ENCODE measurements around the gene DBN1.

The DBN1 gene

DNA sequence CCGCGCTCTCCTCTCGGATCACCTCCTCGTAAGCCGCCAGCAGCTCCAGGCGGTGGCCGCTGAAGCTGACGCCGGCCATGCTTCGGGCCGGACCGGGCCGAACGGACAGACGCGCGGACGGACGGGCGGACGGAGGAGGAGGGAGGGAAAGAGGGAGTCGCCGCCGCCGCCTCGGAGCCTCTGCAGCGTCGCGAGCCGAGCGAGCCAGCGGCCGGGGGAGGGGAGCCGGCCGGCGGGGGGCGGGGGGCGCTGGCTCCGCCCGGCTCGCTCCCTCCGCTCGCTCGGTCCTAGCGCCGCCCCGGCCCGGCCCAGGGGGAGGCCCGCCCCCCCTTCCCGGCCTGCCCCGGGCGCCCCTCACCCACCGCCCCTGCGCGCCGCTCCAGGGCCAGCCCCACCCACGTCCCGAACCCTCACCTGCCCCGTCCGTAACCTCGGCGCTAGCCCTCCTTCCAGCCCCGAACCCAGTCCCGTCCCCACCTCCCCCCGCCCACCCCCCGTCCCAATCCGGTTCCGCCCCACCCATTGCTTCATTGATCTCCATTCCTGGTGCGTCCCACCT is at the start of gene DBN1:
DBN1 (minus strand) TSS at position 192 of the 559 bp plus-strand sequence; CDS start at position 79, 113 bp downstream.
- Histone ChIP-seq H3K27me3 (ENCODE audit: insufficient read depth, low read length) (no peaks in the 10 kb centered on the region), H3K9ac (ENCODE audit: low read depth, low read length) (peak within 1 kb of the TSS; percentile 98), H3K27ac (ENCODE audit: low read length) (peak within 1 kb of the TSS; percentile 89), H3K36me3 (ENCODE audit: insufficient read depth, low read depth, low read length) (peaks cover 37% of the 10 kb centered on the region), H3K4me3 (ENCODE audit: low read length) (peak within 1 kb of the TSS; percentile 96), H3K4me1 (ENCODE audit: insufficient read depth, low read length) (peaks cover 34% of the 10 kb centered on the region), H3K9me3 (ENCODE audit: insufficient read depth, low read depth, low read length) (no peaks in the 10 kb centered on the region)

DNA sequence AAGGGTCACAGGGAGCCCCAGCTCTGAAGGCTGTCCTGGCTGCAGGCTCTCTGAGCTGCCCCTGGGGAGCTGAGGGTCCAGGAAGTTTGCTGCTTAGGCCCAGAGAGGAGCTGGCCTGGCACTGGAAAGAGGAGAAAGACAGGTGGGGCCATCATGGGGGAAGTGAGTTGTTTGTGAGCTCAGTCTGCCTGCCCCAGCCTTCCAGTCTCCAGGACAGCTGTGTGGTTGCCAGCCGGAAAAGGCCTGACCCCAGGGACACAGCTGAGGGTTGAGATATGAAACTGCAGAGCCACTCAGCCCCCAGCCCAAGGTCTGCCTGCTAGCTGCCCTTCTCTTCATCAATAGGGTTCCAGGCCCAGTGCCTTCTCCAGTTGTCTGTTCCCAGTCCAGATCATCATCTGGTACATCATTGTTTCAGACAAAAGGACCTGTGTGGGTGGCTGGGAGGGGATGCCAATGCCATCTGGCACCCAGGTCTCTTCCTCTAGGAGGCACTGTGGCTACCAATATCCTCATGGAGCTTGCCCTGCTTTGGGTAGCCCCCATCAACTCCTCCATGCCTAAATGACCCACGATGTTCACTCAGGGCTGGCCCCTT is 47.6 kb upstream of the DBN1 start:
- Histone ChIP-seq H3K4me1 (ENCODE audit: insufficient read depth, low read length) (no peaks in the 10 kb centered on the region), H3K4me3 (ENCODE audit: low read length) (no peak overlapping the region), H3K9me3 (ENCODE audit: insufficient read depth, low read depth, low read length) (no peaks in the 10 kb centered on the region), H3K36me3 (ENCODE audit: insufficient read depth, low read depth, low read length) (peaks cover 59% of the 10 kb centered on the region), H3K27me3 (ENCODE audit: insufficient read depth, low read length) (no peaks in the 10 kb centered on the region), H3K9ac (ENCODE audit: low read depth, low read length) (no peak overlapping the region), H3K27ac (ENCODE audit: low read length) (no peak overlapping the region)

DNA sequence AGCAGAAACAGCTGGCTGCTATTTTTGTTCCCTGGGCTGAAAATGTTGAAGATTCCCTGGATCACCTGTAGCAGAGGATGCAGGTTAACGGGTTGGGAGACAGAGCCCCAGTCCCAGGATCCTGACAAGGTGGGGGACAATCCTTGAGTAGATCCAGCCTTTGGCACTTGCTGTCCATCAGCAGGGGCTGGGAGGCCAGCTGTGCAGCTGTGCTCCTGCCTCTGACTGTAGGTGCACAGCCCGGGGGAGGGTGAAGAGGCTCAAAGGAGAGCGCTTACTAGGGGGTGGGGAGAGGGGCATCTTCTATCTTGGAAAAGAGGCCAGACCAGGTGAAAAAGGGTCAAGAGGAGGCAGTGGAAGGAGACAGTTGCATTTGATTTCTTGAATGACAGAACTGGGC is 46.8 kb upstream of the DBN1 start:
- no peaks in the 10 kb centered on the region for H3K4me1 ChIP-seq (ENCODE audit: insufficient read depth, low read length)
- H3K9me3 ChIP-seq (ENCODE audit: insufficient read depth, low read depth, low read length): no peaks in the 10 kb centered on the region
- H3K27ac ChIP-seq (ENCODE audit: low read length): no peak overlapping the region
- no peaks in the 10 kb centered on the region for H3K27me3 ChIP-seq (ENCODE audit: insufficient read depth, low read length)
- peaks cover 58% of the 10 kb centered on the region for H3K36me3 ChIP-seq (ENCODE audit: insufficient read depth, low read depth, low read length)
- H3K9ac ChIP-seq (ENCODE audit: low read depth, low read length): no peak overlapping the region
- H3K4me3 ChIP-seq (ENCODE audit: low read length): no peak overlapping the region

DNA sequence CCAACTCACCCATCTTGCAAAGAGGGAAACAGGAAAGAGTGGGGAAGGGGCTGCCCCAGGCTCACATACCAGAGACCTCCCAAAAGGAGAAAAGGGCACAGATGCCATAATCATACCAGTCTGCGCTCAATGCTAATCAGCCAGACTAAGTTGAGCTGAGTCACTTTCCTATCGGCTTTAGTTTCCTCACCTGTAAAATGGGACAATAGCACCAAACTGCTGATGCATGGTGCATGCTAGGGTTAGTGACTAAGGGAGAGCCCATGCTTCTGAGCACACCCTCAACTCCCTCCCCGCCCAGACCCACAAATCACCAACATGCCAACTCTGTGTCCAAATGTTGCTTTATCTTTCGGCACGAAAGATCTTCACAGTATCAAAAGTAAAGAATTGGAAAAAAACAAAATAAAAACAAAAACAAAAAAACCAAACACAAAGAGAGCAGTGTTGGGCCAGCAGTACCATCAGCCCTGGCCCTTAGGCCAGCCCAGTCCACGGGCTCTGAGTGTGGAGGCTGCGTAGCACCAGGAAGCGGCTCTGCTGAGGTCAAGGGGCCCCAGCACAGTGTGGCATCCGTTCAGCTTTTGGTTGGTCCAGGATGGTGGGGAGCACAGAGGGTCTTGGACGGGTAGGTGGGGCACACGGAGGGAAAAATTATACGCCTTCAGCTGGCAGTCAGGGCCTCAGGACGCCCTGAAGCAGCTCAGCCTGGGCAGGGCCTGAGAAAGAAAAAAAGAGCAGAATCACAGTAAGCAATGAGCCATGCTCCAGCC is 46.2 kb upstream of the DBN1 start:
- Histone ChIP-seq H3K4me3 (ENCODE audit: low read length) (no peak overlapping the region), H3K27ac (ENCODE audit: low read length) (no peak overlapping the region), H3K9me3 (ENCODE audit: insufficient read depth, low read depth, low read length) (no peaks in the 10 kb centered on the region), H3K27me3 (ENCODE audit: insufficient read depth, low read length) (no peaks in the 10 kb centered on the region), H3K36me3 (ENCODE audit: insufficient read depth, low read depth, low read length) (peaks cover 58% of the 10 kb centered on the region), H3K9ac (ENCODE audit: low read depth, low read length) (no peak overlapping the region), H3K4me1 (ENCODE audit: insufficient read depth, low read length) (no peaks in the 10 kb centered on the region)

DNA sequence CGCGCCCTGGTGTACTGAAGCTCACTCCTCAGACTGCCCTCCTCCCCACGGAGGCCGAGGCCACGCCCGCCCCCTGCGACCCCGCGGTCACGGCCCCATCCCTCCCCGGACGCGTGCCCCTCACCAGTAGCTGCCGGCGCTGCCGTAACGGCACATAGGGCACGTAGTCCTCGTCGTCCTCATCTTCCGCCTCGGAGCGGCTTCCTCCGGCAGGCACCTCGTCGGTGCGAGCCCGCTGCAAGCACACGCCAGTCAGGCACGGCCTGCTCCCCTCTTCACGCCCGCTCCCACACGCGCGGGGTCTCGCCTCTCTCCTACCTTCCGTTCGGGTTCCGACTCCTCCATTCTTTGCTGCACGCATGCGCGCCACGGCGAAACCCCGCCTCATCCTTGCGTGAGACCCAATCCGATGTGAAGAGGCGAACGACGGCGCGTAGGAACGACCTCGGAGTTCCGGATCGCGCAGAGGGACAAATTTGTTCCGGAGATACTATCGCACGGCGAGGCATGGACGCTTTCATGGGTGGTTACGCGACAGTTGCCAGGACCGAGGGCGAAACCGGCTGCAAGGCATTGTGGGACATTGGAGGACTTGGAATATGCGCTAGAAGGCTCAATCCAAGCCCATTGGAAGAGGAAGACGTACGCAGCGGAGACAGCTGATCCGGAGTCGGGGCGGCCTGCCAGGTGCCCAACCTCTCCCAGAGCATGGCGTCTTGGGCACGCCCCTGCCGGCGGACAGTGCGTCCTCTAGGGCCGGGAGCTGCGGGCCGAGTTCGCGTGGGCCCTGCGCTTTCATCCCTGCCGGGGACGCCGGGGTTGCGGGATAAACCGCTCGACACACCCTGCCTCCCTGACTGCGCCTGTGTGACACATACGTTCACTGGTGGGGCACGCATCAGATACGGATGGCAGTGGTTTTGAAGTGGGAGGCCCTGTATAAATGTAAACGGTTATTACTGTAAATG is 43.5 kb upstream of the DBN1 start, which contains the start of gene DDX41:
DDX41 (minus strand) TSS at position 361 of the 968 bp plus-strand sequence; CDS start at position 345, 16 bp downstream.
- no peak within 1 kb of the TSS for H3K27ac ChIP-seq (ENCODE audit: low read length)
- H3K36me3 ChIP-seq (ENCODE audit: insufficient read depth, low read depth, low read length): peaks cover 69% of the 10 kb centered on the region

DNA sequence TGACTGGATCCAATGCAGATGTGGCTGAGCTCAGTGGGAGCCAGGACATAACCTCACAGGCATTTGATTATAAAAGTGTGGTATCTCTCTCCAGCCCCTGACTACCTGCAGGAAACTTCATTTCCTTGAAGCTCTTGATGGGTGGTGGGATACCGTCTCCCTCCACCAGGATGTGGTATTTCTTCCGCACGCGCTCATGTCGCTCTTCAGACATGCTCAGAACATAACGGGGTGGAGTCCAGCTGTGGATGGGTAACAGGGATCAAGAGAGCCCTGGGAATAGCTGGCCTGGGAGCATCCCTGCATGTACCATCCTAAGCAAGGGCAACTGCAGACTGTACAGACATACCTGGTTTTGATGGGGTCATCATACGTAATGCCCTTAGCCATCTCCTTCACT is 42.1 kb upstream of the DBN1 start:
- H3K4me1 ChIP-seq (ENCODE audit: insufficient read depth, low read length): no peaks in the 10 kb centered on the region
- H3K9me3 ChIP-seq (ENCODE audit: insufficient read depth, low read depth, low read length): no peaks in the 10 kb centered on the region
- peak overlapping the region; percentile 99 for H3K4me3 ChIP-seq (ENCODE audit: low read length)
- no peaks in the 10 kb centered on the region for H3K27me3 ChIP-seq (ENCODE audit: insufficient read depth, low read length)
- H3K36me3 ChIP-seq (ENCODE audit: insufficient read depth, low read depth, low read length): peaks cover 69% of the 10 kb centered on the region
- no peak overlapping the region for H3K27ac ChIP-seq (ENCODE audit: low read length)
- peak overlapping the region; percentile 94; the same call in 1 of the 2 replicates for H3K9ac ChIP-seq (ENCODE audit: low read depth, low read length)

More for the DNA sequence above, 43.5 kb upstream of the DBN1 start, which contains the start of gene DDX41:
- Histone ChIP-seq H3K27me3 (ENCODE audit: insufficient read depth, low read length) (no peaks in the 10 kb centered on the region), H3K4me1 (ENCODE audit: insufficient read depth, low read length) (no peaks in the 10 kb centered on the region), H3K9ac (ENCODE audit: low read depth, low read length) (peak within 1 kb of the TSS; percentile 94), H3K9me3 (ENCODE audit: insufficient read depth, low read depth, low read length) (no peaks in the 10 kb centered on the region), H3K4me3 (ENCODE audit: low read length) (peak within 1 kb of the TSS; percentile 99)

DNA sequence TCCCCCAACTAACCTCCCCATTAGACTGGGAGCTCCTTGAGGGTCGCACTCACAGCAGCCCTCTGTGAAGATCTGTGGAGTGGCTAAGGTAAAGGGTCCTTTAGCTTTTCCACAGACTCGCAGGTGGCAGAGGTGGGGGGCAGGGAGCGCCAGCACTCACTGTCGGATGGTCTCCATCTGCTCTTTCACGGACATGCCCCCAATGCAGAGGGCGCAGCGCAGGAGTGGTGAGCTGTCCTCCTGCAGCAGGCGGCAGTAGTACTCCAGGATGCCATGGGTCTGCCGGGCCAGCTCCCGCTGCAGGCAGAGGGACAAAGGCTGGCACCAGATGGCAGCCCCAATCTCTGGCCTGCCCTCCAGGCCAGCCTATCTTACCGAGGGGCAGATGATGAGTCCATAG is 41.1 kb upstream of the DBN1 start:
- no peaks in the 10 kb centered on the region for H3K27me3 ChIP-seq (ENCODE audit: insufficient read depth, low read length)
- peaks cover 5% of the 10 kb centered on the region; the same call in 1 of the 2 replicates for H3K4me1 ChIP-seq (ENCODE audit: insufficient read depth, low read length)
- peaks cover 62% of the 10 kb centered on the region for H3K36me3 ChIP-seq (ENCODE audit: insufficient read depth, low read depth, low read length)
- no peak overlapping the region for H3K4me3 ChIP-seq (ENCODE audit: low read length)
- H3K9me3 ChIP-seq (ENCODE audit: insufficient read depth, low read depth, low read length): no peaks in the 10 kb centered on the region
- no peak overlapping the region for H3K9ac ChIP-seq (ENCODE audit: low read depth, low read length)
- no peak overlapping the region for H3K27ac ChIP-seq (ENCODE audit: low read length)

DNA sequence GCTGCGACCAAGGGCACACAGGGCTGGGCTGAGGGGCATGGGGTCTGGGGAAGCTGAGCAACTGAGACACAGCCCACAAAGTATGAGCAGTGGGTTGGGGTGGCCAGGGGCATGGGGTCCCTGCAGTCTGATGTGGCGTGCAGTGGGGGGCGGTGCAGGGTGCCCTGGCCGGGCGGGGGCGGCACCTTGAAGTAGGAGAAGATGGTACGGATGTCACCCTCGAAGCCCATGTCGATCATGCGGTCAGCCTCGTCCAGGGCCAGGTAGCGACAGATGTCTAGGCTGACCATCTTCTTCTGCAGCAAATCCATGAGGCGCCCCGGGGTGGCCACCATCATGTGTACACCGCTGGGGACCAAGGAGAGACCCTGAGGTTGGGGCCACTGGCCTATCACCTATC is 40.1 kb upstream of the DBN1 start:
- Histone ChIP-seq H3K4me3 (ENCODE audit: low read length) (no peak overlapping the region), H3K9ac (ENCODE audit: low read depth, low read length) (no peak overlapping the region), H3K9me3 (ENCODE audit: insufficient read depth, low read depth, low read length) (no peaks in the 10 kb centered on the region), H3K27ac (ENCODE audit: low read length) (no peak overlapping the region), H3K36me3 (ENCODE audit: insufficient read depth, low read depth, low read length) (peaks cover 58% of the 10 kb centered on the region), H3K4me1 (ENCODE audit: insufficient read depth, low read length) (peaks cover 5% of the 10 kb centered on the region; the same call in 1 of the 2 replicates), H3K27me3 (ENCODE audit: insufficient read depth, low read length) (no peaks in the 10 kb centered on the region)

DNA sequence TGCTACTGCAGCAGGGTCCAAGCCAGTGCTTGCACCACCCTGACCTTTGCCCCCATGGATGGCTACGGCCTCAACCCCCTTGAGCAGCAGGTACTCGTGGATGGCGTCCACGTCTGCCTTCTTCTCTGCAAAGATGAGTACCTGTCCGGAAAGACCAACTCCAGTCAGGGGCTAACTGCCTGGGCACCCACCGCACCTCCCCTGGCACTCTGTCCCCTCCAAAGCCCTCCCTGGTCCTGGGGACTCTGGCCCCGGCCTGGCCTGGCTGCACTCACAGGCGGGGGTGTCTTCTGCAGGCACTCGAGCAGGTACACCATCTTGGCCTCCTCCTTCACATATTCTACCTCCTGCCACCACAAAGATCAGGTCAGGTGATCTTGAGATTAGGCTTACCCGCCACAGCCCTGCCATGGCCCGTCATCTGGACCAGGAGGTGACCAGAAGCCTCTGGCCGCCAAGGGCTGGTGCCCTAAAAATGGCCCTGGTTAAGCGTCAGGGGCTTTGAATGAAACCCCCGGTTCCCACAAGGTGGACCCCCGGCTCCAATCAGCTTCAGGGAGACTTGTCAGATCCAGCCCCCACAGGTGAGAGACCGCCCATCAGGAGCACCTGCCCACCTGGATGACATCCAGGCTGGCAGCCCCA is 39.4 kb upstream of the DBN1 start:
- Histone ChIP-seq H3K9ac (ENCODE audit: low read depth, low read length) (no peak overlapping the region), H3K9me3 (ENCODE audit: insufficient read depth, low read depth, low read length) (no peaks in the 10 kb centered on the region), H3K4me1 (ENCODE audit: insufficient read depth, low read length) (peaks cover 5% of the 10 kb centered on the region; the same call in 1 of the 2 replicates), H3K4me3 (ENCODE audit: low read length) (no peak overlapping the region), H3K27me3 (ENCODE audit: insufficient read depth, low read length) (no peaks in the 10 kb centered on the region), H3K27ac (ENCODE audit: low read length) (no peak overlapping the region), H3K36me3 (ENCODE audit: insufficient read depth, low read depth, low read length) (peaks cover 58% of the 10 kb centered on the region)

DNA sequence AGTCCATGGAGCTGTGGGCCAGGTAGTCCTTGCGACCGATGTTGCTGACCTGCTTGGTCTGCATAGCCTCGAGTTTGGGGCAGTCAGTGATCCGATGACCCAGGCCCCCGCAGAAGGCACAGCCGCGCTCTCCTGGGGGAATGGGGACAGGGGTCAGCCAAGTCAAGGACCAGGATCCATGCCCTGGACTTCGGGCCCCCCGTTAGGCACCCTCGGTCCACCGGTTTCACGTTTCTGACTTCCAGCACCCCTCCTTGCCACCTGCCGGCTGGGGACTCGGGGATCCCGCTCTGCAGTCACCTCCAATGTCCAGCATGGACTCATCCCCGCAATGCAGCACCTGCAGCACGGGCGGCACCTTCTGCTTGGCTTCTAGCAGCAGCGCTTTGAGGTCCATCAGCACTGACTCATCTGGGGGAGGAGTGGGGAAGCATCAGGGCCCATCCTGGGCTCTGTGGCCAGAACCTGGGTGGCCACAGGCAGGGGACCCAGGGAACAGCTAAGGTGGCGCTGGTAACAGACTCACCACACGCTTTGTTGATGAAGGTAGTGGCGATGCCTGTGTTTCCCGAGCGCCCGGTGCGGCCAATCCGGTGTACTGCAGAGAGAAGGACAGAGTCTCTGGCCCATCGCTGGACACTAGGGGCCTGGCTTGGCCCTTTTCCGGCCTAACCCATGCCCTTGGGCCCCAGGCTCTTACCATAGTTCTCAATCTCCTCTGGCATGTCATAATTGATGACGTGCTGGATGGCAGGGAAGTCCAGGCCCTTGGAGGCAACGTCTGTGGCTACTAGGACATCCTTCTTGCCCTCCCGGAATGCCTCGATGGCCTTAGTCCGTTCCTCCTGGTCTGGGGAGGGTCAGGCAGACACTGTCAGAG is 38.6 kb upstream of the DBN1 start:
- Histone ChIP-seq H3K4me3 (ENCODE audit: low read length) (no peak overlapping the region), H3K36me3 (ENCODE audit: insufficient read depth, low read depth, low read length) (peaks cover 58% of the 10 kb centered on the region), H3K9ac (ENCODE audit: low read depth, low read length) (no peak overlapping the region)

More for the DNA sequence above, 38.6 kb upstream of the DBN1 start:
- Histone ChIP-seq H3K27me3 (ENCODE audit: insufficient read depth, low read length) (no peaks in the 10 kb centered on the region), H3K27ac (ENCODE audit: low read length) (no peak overlapping the region), H3K4me1 (ENCODE audit: insufficient read depth, low read length) (peaks cover 5% of the 10 kb centered on the region; the same call in 1 of the 2 replicates), H3K9me3 (ENCODE audit: insufficient read depth, low read depth, low read length) (no peaks in the 10 kb centered on the region)

Data from iPS-20b (cell line).